CD4-positive, alpha-beta T cell treated with Interleukin-10 for 1 hour (primary cell): ENCODE results near the gene SOX9.

Source experiments
- DNase-seq: peaks from one replicate; pipeline ENCODE4 v3.0.0-alpha.2; 2020

SOX9 gene

GRCh38 chr17:72120642-72121163, at the start of gene SOX9:
SOX9 (plus strand) TSS chr17:72121020; CDS start chr17:72121392, 372 bp downstream.
- no peak for DNase-seq

GRCh38 chr17:72071330-72071729, 49.5 kb upstream of the SOX9 start:
- DNase-seq = no peak

DNA sequence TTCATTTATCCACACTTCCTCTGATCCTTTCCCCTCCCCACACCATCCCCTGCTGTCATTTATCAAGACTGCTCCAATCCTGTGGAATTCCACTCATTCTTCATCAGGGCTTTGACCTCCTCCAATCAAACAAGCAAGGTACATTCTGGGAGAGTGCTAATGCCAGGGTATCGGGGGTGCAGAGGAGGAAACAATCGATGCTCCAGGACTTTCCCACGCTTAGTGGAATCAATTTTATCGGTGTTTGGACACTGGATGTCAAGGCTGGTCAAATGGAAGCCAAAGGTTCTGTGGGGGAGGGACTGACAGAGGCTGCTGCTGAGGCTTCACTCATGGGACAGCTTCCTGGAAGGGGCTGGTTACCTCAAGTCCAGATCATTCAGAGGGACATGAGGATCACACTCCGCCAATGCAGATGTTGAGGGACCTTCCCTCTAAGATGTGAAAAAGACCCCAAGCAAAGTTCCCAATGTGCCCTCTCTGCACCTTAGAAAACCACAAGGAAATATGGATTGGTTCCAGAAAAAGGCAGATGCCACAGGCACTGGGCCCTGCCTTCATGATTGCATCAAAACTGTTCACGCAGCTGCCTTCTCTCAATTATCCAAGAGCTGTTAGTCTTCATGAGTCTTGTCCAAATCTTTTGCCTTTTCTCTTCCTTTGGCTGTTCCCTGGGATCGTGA, 44.7 kb upstream of the SOX9 start:
- DNase-seq = no peak

GRCh38 chr17:72076678-72077030, 44.2 kb upstream of the SOX9 start:
- DNase-seq = no peak

DNA sequence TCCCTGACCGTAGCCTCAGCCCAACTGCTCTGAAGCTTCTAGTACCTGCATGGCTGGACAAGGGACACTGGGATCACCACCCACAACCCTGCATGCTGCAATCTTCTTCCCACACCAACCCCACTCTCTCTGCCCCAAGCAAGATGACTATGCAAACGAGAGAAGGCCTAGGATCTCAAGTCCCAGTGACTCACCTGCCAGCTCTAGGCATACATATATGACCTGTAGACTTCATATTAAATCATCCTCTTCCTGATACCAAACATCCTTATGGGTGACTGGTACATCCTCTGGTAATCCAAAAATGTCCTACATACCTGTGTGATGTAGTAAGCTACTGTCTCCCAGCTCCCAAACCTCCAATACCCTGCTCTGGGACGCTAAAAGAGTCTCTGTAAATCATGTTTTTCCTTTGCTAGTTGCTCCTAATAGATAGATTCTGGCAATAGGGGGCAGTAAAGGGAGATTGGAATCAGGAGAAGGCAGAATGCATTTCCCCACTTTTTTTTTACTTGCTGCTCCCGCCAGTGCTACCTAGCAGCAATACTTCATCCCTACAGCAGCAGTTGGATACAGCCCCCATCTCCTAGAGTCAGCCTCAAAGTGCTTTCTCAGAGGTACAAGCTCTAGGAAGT, 43.4 kb upstream of the SOX9 start:
- DNase-seq = no peak

- no peak for DNase-seq
Observed at GRCh38 chr17:72079700-72080099, 41.1 kb upstream of the SOX9 start.

DNA sequence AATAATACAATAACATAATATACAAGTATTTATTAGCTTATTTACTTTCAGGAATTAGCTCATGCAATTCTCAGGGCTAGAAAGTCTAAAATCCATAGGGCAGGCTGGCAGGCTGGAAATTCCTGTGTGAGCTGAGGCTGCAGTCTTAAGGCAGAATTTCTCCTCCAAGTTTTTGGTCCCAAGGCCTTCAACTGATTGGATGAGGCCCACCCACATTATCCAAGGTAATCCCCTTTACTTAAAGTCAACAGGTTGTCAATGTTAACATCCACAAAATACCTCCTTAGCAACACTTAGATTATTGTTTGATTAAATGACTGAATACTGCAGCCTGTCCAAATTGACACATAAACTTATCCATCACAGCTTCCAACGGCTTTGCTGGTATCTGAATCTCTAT, 32.9 kb upstream of the SOX9 start:
- DNase-seq = no peak

- no peak for DNase-seq
Observed at GRCh38 chr17:72089453-72089987, 31.3 kb upstream of the SOX9 start.

DNA sequence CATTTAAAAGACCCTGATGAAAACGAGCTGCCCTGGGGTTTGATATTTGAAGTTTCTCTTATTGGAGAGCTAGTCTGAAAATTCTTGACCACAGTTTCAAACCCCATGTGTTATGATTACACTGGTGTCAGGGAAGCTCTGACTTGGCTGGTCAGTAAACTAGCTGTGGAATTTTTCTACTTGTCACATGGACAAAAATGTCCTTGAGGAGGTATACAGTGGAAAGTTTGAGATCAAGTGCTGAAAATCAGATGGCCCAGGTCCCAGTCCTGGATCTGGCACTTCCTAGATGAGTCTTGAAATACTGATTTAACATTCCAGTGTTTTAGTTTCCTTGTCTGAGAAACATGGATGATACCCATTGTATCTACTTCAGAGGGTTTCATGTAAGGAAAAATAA, 30.7 kb upstream of the SOX9 start:
- DNase-seq = no peak

GRCh38 chr17:72092710-72093322, 28.0 kb upstream of the SOX9 start:
- no peak for DNase-seq

DNA sequence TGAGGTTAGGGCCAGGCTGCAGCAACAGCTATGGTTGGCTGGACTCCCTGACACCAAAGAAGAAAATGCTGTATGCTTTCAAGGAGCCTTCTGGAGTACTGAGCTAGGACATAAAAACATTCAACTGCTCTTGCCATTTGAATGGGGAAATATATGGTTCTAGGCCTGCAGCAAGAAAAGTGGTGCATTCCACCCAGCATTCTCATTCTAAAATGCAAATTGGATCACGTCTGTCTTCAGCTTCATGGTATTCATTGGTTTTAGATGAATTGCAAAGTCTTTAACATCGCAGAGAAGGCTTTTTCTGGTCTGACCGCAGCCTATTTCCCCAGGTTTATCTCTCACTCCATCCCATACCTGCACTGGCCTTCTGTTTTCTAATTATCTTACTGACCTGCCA, 27.1 kb upstream of the SOX9 start:
- no peak for DNase-seq

- no peak for DNase-seq
Observed at GRCh38 chr17:72095316-72095715, 25.5 kb upstream of the SOX9 start.

DNA sequence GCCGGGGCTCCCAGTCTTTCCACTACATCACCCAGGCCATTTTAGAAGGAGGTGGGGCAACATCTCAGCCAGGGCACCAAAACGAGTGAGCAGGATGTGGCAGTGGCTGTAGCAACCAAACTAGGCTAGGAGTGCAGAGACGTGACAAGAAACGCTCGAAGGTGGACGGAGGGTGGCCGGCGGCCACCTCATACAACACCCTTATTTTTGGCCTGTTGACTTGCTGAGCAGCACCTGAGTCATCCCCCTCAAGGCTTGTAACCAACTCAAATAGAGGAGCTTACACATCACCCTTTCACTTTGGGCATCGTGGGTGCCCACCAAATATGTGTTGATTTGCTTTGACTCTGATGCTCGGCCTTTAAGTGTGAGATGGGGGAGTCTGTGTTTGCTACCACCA, 23.7 kb upstream of the SOX9 start:
- no peak for DNase-seq

GRCh38 chr17:72099919-72100318, 20.9 kb upstream of the SOX9 start:
- DNase-seq = no peak

DNA sequence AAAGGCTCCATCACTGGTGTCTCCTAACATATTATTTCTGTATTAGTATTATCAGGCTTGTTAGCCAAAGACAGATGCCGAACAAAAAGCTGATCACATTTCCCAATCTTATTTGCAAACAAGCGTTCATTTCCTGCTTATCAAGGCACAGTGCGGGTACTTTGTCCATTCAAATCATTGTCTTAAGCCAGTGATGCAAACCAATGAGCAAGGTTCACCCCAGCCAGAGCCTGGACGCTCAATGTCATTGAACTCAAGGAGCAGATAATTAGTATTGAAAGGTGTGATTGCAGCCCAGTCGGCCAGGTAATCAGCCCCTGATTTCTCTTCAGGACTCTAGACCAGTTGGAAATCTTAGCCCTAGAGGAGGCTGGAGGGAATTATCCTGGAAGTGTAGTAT, 20.4 kb upstream of the SOX9 start:
- DNase-seq = no peak

DNA sequence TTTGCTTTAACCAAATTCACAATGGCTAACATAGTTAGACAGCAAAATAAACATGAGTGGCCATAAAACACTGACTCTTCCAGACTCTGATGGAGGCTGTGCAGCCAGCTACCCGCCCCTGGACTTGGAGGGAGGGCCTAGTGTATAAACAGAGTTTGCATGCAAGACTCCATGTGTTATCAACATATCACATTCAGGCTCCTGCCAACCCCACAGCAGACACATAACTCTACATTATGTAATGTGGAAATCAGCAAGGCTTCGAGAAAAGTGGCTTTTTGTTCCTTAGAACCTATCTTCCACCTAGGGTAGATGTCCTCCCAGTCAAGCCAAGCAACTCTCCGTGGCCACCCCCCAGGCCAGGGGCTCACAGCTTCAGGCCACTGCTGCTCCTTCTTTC, 19.3 kb upstream of the SOX9 start:
- no peak for DNase-seq

DNA sequence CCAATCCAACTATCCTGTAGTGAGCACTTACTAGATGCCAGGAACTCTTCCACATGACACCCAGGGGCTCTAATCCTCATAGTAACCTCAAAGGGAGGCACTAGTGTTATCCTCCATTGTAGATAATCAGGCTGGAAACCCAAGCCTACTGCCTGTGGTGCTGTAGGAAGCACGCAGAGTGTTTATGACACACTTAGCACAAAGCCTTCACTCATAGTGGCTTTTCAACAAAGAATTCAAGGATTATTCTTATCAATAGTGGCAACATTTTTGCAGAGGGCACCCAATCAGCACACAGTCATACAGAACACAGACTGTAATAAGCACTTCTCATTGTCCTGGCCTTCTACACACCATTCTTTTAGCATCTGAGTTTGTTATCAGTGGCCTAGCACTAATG, 18.5 kb upstream of the SOX9 start:
- no peak for DNase-seq

- DNase-seq = no peak
Observed at GRCh38 chr17:72104164-72104862, 16.5 kb upstream of the SOX9 start.

DNA sequence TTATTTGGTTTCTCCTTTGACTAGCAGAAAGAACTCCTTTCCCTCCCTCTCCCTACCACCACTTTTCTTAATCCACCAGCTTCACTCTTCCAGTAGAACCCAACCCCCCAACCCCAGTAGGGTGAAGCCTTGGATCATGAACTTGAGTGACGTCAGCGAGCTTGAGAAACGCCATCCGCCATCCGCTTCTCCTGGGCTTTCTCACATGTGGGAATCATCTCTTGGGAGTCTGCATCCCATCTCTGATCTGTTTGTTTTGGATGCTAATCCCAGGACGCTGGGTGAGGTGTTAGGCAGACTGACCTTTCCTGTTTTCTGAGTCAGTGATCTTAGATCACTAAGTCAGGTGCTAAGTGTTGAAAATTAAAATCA, 16.0 kb upstream of the SOX9 start:
- no peak for DNase-seq

GRCh38 chr17:72107100-72107499, 13.7 kb upstream of the SOX9 start:
- DNase-seq = no peak

GRCh38 chr17:72110231-72110941, 10.4 kb upstream of the SOX9 start:
- no peak for DNase-seq

- DNase-seq = no peak
Observed at GRCh38 chr17:72110942-72111318, 9.9 kb upstream of the SOX9 start.
